Thymus (tissue), 11 donors: ENCODE results near the gene CALCOCO1. TPM values are rescaled to one million over a fixed set of nuclear protein-coding genes. Genes with fewer than 3 reads are reported as not detected.
"Not testable (repeated sequence)": the region's sequence is repeated elsewhere in the genome, so short reads cannot be mapped to it uniquely, and the experiment has no call there.

Experiments
- DNase-seq, 9 donors: peaks; one replicate each; pipeline ENCODE4 v3.0.0-alpha.2; 2013; ENCODE audit warnings: low spot score in 9 of 9, low read depth in 6 of 9, missing footprints in 1 of 9
- H3K27ac ChIP-seq, 2 donors: one replicate each; pipeline ENCODE4 v1.5.1; 2013; ENCODE audit warnings: control low read depth in 1 of 2, low read depth in 1 of 2, low read length in 1 of 2, mild to moderate bottlenecking in 1 of 2, moderate library complexity in 1 of 2
- H3K27me3 ChIP-seq, 2 donors: one replicate each; pipeline ENCODE4 v1.5.1; 2013; ENCODE audit warnings: low read length in 1 of 2; ENCODE audit not compliant: control insufficient read depth in 2 of 2, insufficient read depth in 1 of 2
- H3K36me3 ChIP-seq, 2 donors: one replicate each; pipeline ENCODE4 v1.5.1; 2013; ENCODE audit warnings: low read length in 1 of 2, mild to moderate bottlenecking in 1 of 2, moderate library complexity in 1 of 2; ENCODE audit not compliant: control insufficient read depth in 2 of 2, insufficient read depth in 2 of 2
- H3K4me1 ChIP-seq, 2 donors: one replicate each; pipeline ENCODE4 v1.5.1; 2013; ENCODE audit warnings: low read length in 2 of 2; ENCODE audit not compliant: control insufficient read depth in 2 of 2, insufficient read depth in 2 of 2
- H3K4me3 ChIP-seq, 2 donors: one replicate each; pipeline ENCODE4 v1.5.1; 2013; ENCODE audit warnings: low read length in 2 of 2, control low read depth in 1 of 2, mild to moderate bottlenecking in 1 of 2
- H3K9me3 ChIP-seq, 2 donors: one replicate each; pipeline ENCODE4 v1.5.1; 2013; ENCODE audit warnings: low read length in 1 of 2, mild to moderate bottlenecking in 1 of 2; ENCODE audit not compliant: control insufficient read depth in 2 of 2, insufficient read depth in 1 of 2
- WGBS: extraction: QIAGEN DNeasy Blood & Tissue Kit; methylation state at CpG from one replicate; pipeline ENCODE4 v1.1.7; 2013; 5-methylcytosine and 5-hydroxymethylcytosine counted together
- polyA plus RNA-seq: library from polyadenylated mRNA; stranded (reverse); fragments of 200-250 nt; gene quantifications from one replicate; pipeline ENCODE4 v1.2.3, GENCODE V29; 2013
- total RNA-seq: library from RNA; stranded (reverse); fragments of 120-200 nt; gene quantifications from one replicate; pipeline ENCODE4 v1.2.4, GENCODE V29; 2013
- donor health status: healthy.

The CALCOCO1 gene
- total and polyA plus RNA-seq, 2 donors = 55.3 to 92.9 TPM

DNA sequence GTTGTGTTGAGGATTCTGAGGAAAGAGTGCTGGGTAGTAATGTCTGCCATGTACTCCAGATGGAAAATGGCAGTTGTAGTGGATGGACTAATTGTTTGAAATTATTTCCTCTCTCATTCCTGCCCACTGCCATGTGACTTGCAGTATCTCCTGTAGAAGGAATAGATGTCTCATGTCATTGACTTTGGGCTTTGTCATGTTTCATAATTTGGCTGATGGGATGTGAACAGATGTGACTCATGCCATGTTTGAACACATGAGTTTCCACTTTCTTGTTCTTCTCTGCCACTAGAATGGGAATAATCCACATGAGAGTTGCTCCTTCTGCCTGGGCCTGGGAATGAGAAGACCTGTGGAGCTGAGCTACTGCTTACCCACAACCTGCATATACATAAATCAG lies 2.4 kb upstream of the CALCOCO1 start:
- H3K4me3 ChIP-seq = no peak overlapping the region
- H3K4me1 ChIP-seq = peaks cover 9 to 10% of the 10 kb centered on the region in 2 donors
- H3K27ac ChIP-seq = no peak overlapping the region
- H3K36me3 ChIP-seq = peaks cover 0 to 5% of the 10 kb centered on the region in 2 donors
- H3K9me3 ChIP-seq = no peaks in the 10 kb centered on the region
- peaks cover 0 to 22% of the 10 kb centered on the region in 2 donors for H3K27me3 ChIP-seq
- no peak for DNase-seq

DNA sequence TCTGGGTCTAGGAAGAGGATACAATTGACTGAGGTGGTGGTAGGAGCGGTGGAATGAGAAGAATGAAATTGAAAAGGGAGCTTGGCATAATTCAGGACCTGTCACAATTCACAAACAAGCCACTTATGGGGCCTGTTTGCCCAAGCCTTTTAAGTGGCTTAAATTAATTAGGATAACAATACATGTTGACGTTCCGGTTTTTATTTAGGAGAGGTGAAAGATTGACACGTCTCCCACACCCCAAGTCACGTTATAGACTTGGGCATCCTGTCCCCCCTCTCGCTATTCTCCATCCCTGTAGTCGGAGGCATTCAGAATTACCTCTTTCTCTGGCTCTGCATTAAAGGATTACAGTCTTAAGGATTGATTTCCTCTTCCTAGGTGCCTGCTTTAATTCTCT lies 954 bp upstream of the CALCOCO1 start:
- Histone ChIP-seq H3K4me3 (peak overlapping the region in 1 of 2 donors; percentile 52), H3K27ac (no peak overlapping the region), H3K9me3 (no peaks in the 10 kb centered on the region), H3K4me1 (peaks cover 9 to 10% of the 10 kb centered on the region in 2 donors), H3K27me3 (peaks cover 0 to 11% of the 10 kb centered on the region in 2 donors), H3K36me3 (peaks cover 4 to 17% of the 10 kb centered on the region in 2 donors)
- WGBS = 92% methylated on average over 7 of the region's 7 CpGs
- DNase-seq = no peak

DNA sequence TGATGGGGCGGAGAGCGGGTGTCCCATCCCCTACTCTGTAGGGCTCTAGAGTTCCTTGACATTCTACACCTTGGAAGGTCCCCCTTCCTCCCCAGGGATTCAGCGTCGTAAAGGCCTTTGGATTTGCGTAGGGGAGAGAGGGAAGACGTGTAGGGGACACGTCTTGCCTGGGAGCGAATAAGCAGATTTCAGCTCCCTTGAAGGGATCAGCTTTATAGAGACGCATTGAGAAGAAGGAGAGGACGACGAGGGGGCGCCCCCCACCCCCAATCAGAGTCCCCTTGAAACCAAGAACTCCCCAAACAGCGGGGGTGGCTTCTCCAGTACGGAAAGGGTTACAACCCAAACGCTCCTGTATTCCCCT lies 324 bp downstream of the CALCOCO1 start:
- 5% methylated on average over 15 of the region's 15 CpGs for WGBS
- DNase-seq = no peak
- H3K9me3 ChIP-seq = no peaks in the 10 kb centered on the region
- H3K4me1 ChIP-seq = peaks cover 9 to 10% of the 10 kb centered on the region in 2 donors
- peak overlapping the region; percentile 68 to 69 for H3K4me3 ChIP-seq
- H3K36me3 ChIP-seq = peaks cover 8 to 28% of the 10 kb centered on the region in 2 donors
- H3K27ac ChIP-seq = peak overlapping the region in 1 of 2 donors; percentile 55
- peaks cover 0 to 4% of the 10 kb centered on the region in 2 donors for H3K27me3 ChIP-seq

DNA sequence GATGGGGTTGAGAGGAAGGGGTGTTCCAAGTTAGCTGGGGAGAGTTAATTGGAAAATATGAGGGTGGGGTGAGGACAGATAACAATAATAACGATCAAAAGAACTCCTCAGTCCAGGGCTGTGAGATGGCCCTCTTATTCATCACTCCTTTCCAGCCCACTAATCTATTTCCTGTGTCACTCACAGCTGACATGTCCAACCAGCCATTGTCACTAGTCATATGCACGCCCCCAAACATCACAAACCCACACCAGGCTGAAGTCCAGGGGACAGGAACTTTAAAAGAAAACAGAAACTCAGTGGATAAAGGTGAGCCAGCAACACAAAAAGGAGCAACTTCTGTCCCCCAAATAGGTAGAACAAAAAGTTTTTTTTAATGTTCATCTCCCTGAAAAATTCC lies 911 bp downstream of the CALCOCO1 start:
- H3K36me3 ChIP-seq = peaks cover 14 to 34% of the 10 kb centered on the region in 2 donors
- H3K9me3 ChIP-seq = no peaks in the 10 kb centered on the region
- H3K27me3 ChIP-seq = no peaks in the 10 kb centered on the region
- DNase-seq = no peak
- no peak overlapping the region for H3K27ac ChIP-seq
- H3K4me1 ChIP-seq = peaks cover 9 to 10% of the 10 kb centered on the region in 2 donors
- H3K4me3 ChIP-seq = peak overlapping the region; percentile 68 to 69
- WGBS = 76% methylated on average over 2 of the region's 2 CpGs

DNA sequence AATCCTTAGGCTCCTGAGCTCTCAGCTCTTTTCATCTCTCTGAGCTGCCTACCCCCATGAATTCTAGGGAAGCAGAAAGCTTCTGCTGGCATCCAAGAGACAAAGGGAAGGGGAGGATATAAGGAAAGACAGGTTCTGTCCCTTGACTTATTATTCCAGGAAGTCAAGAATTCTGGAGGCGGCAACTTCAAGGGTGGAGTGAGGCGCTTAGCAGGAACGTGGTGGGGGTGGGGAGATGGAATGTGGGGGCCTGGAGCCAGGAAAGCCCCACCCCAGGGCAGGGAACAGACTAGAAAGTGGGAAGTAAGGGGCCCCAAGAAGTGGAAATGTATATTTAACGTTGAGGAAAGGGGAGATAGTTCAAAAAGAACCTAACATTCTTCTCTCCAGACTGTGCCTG lies 1.4 kb downstream of the CALCOCO1 start:
- H3K4me1 ChIP-seq = peaks cover 9 to 10% of the 10 kb centered on the region in 2 donors
- DNase-seq = no peak
- peaks cover 19 to 39% of the 10 kb centered on the region in 2 donors for H3K36me3 ChIP-seq
- 84% methylated on average over 4 of the region's 4 CpGs for WGBS
- H3K27ac ChIP-seq = no peak overlapping the region
- H3K4me3 ChIP-seq = no peak overlapping the region
- no peaks in the 10 kb centered on the region for H3K9me3 ChIP-seq
- H3K27me3 ChIP-seq = no peaks in the 10 kb centered on the region

DNA sequence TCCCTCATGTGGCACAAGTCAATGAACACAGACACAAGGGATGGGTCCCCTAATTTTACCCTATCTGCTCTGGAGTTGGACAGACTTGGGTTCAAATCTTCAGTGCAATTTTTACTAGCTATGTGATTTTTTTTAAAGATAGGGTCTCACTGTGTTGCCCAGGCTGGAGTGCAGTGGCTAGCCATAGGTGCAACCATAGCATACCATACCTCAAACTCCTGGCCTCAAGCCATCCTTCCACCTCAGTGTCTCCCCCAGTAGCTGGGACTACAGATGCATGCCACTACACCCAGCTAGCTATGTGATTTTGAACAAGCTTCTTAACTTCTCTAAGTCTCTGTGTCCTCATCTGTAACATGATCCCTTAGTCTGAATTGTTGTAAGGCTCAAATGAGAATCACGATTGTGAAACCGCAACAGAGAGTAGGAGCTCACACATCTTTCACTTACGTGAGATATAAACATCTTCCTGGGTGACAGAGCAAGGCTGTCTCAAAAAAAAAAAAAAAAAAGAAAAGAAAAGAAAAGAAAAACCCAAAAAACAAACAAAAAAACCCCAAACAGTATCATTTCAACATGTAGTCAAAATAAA lies 4.7 kb downstream of the CALCOCO1 start:
- Histone ChIP-seq H3K36me3 (peaks cover 28 to 49% of the 10 kb centered on the region in 2 donors), H3K27ac (no peak overlapping the region), H3K27me3 (no peaks in the 10 kb centered on the region), H3K4me3 (no peak overlapping the region), H3K4me1 (peaks cover 6 to 9% of the 10 kb centered on the region in 2 donors), H3K9me3 (no peaks in the 10 kb centered on the region)
- WGBS = 91% methylated on average over 3 of the region's 3 CpGs
- DNase-seq = no peak

DNA sequence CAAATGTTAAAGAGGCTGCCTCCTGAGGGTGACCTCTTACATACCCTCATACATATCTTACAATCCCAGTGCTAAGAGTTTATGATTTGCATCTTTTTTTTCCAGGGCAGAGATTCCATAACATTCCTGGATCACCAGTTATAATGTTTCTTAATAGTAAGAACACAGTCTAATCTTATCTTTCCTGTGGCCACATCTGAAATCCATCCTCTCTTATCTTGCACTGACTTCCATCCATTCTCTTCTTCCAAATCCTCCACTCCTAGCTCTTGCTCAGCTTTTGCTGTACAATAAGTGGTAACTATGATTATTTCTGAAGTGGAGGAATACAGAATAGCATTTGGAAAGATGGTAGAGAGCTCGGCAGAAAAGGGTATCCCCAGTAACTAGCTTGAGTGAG lies 6.3 kb downstream of the CALCOCO1 start:
- Histone ChIP-seq H3K9me3 (no peaks in the 10 kb centered on the region), H3K36me3 (peaks cover 41 to 62% of the 10 kb centered on the region in 2 donors), H3K27ac (no peak overlapping the region), H3K27me3 (no peaks in the 10 kb centered on the region), H3K4me3 (no peak overlapping the region), H3K4me1 (peaks cover under 1 to 3% of the 10 kb centered on the region in 2 donors)
- 100% methylated on average over 1 of the region's 1 CpG for WGBS
- DNase-seq = no peak

DNA sequence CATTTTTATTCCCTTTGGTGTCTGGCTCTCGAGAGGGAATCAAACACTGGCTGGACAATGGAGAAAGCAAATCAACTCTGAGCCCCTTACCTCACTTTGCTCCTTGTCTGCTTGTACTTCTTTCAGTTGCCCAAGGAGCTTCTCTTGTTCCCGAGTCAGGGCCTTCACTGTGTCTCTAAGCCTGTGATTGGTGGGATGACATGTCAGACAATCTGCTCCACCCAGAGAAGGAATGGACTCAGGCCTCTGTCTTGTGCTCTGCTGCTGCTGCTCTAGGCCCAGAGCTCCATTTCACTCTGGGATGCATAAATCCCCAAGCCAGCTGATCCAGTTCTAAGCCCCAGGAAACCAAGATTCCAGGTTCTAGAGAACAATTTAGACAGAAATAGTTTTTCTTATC lies 7.6 kb downstream of the CALCOCO1 start:
- WGBS = 97% methylated on average over 2 of the region's 2 CpGs
- Histone ChIP-seq H3K4me1 (no peaks in the 10 kb centered on the region), H3K27me3 (no peaks in the 10 kb centered on the region), H3K36me3 (peaks cover 51 to 70% of the 10 kb centered on the region in 2 donors), H3K4me3 (no peak overlapping the region), H3K9me3 (no peaks in the 10 kb centered on the region), H3K27ac (no peak overlapping the region)
- no peak for DNase-seq

DNA sequence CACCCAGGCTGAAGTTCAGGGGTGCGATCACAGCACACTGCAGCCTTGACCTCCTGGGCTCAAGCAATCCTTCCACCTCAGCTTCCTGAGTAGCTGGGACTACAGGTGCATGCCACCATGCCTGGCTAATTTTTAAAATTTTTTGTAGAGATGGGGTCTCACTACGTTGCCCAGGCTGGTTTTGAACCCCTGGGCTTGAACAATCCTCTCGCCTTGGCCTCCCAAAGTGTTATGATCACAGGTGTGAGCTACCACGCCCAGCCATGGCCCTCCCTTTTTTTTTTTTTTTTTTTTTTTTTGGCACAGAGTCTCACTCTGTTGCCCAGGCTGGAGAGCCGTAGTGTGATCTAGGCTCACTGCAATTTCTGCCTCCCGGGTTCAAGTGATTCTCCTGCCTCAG lies 8.7 kb downstream of the CALCOCO1 start:
- not testable (repeated sequence) for H3K27me3 ChIP-seq, H3K27ac ChIP-seq, H3K4me3 ChIP-seq, DNase-seq, H3K9me3 ChIP-seq, H3K4me1 ChIP-seq
- peaks cover 61 to 72% of the 10 kb centered on the region in 2 donors for H3K36me3 ChIP-seq
- WGBS = 99% methylated on average over 6 of the region's 6 CpGs
